ENCODE measurements around the gene VGF. TPM values are rescaled to one million over a fixed set of nuclear protein-coding genes. Genes with fewer than 3 reads are reported as not detected.

The VGF gene
- total and polyA plus RNA-seq, 2 donors (not counting 1 experiment from before 2014, with no cell fraction given): 0.10 to 0.17 TPM

GRCh38 chr7:101164071-101164840 is 1.1 kb downstream of the VGF start:
- Histone ChIP-seq H3K9me3 (ENCODE audit: control extremely low read depth in 1 of 3, control insufficient read depth in 2 of 3, insufficient read depth in 1 of 3, low read length in 2 of 3) (peaks cover 0 to 29% (median 3%) of the 10 kb centered on the region in 3 donors), H3K27ac (ENCODE audit: low read length in 2 of 2) (no peak overlapping the region), H3K79me2 (ENCODE audit: control insufficient read depth, insufficient read depth, low read length) (no peaks in the 10 kb centered on the region), H3K27me3 (replicated peaks in 1 of 4; ENCODE audit: control extremely low read depth in 1 of 4, control insufficient read depth in 3 of 4, insufficient read depth in 4 of 4, low read length in 3 of 4) (peaks cover 0 to 69% (median 46%) of the 10 kb centered on the region in 4 experiments), H2AFZ (ENCODE audit: insufficient read depth, low read depth, low read length, poor library complexity, severe bottlenecking) (peak overlapping the region; percentile 80), H3K4me1 (ENCODE audit: control insufficient read depth in 2 of 2, insufficient read depth in 2 of 2, low read length in 2 of 2) (peaks cover 46 to 56% of the 10 kb centered on the region in 2 donors), H3K9ac (ENCODE audit: low read length) (peak overlapping the region; percentile 67), H3K36me3 (replicated peaks in 1 of 2; ENCODE audit: control extremely low read depth in 1 of 2, control insufficient read depth in 1 of 2, extremely low read depth in 1 of 2, insufficient read depth in 2 of 2, low read length in 1 of 2) (no peaks in the 10 kb centered on the region), H3K4me3 (ENCODE audit: control extremely low read depth in 1 of 5, extremely low read depth in 1 of 5, insufficient read depth in 1 of 5, low read depth in 2 of 5, low read length in 4 of 5) (peak overlapping the region in 3 of 5 experiments; percentile 50 to 64 (median 60)), H3K4me2 (replicated peaks; ENCODE audit: low read depth, low read length, poor library complexity, severe bottlenecking) (peak overlapping the region; percentile 99), H4K20me1 (ENCODE audit: control insufficient read depth, insufficient read depth, low read length, poor library complexity, severe bottlenecking) (peaks cover 26% of the 10 kb centered on the region)
- Mint-ChIP-seq H3K27ac (no peak overlapping the region), H3K4me3 (peak overlapping the region; percentile 82), H3K9me3 (ENCODE audit: insufficient read depth) (no peaks in the 10 kb centered on the region), H3K27me3 (peaks cover 43% of the 10 kb centered on the region), H3K4me1 (peaks cover 34% of the 10 kb centered on the region)
- WGBS (ENCODE audit: insufficient coverage): 4% methylated on average over 73 of the region's 75 CpGs
- ChIA-PET POLR2A (interaction anchor here (0.6 kb wide), 1 partner anchor 202 kb away, joined by 7 read pairs; no protein-coding TSS in a partner anchor), CTCF (interaction anchor here (1.1 to 1.8 kb wide), 2 partner anchors 20 to 23 kb away, joined by 3 to 11 read pairs; no protein-coding TSS in a partner anchor)
- ATAC-seq (ENCODE audit: low read depth) (no peak), DNase-seq (peak; percentile 53)
- intact Hi-C loops (cut with micrococcal nuclease): no loop called here
- TF ChIP-seq EZH2 (IDR thresholded peaks at IDR 0.05; ENCODE audit: borderline replicate concordance, insufficient read depth, low read depth, low read length, poor library complexity, severe bottlenecking): no peak

DNA sequence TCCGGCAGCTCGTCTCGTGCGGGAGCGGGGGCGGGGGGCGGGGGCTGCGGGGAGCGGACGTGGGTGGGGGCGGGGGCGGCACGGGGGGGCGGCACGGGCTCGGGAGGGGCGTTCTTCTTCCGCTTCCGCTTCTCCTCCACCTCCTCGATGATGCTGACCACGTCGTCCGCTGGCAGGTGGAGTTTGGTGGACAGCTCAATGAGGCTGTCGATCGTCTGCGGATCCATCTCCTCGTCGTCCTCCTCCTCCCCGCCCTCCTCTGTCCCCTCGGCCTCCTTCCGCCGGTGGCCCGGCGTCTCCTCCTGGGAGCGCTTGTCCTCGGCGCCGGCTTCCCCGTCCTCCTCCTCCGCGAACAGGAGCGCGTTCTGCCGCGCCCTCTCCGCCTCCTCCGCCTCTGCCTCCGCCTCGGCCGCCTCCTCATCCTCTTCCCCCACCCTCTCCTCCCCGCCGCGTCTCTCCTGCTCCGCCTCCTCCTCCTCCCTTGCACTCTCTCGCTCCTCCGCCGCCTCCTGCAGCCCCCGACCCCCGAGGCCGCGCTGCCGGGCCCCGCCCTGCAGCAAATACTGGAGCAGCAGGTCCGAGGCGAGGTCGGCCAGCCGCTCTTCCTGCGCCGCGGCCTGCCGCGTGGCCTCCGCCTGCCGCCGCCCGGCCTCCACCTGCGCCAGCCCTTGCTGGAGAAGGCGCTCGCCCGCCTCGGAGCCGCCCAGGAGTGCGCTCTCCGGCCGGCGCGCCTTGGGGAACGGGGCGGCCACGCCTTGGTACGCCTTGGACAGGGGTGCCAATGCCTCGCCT is 1.9 kb downstream of the VGF start:
- WGBS (ENCODE audit: insufficient coverage): under 1% methylated on average over 72 of the region's 92 CpGs
- ChIA-PET CTCF (interaction anchor here (2.3 kb wide), 1 partner anchor 20 kb away, joined by 14 read pairs; no protein-coding TSS in a partner anchor), POLR2A (interaction anchor here (0.6 kb wide), 1 partner anchor 203 kb away, joined by 7 read pairs; no protein-coding TSS in a partner anchor)
- peak overlapping the region; percentile 80 for H2AFZ ChIP-seq (ENCODE audit: insufficient read depth, low read depth, low read length, poor library complexity, severe bottlenecking)
- peak overlapping the region; percentile 67 for H3K9ac ChIP-seq (ENCODE audit: low read length)
- Mint-ChIP-seq H3K27ac (no peak overlapping the region), H3K9me3 (ENCODE audit: insufficient read depth) (no peaks in the 10 kb centered on the region), H3K4me3 (peak overlapping the region; percentile 82), H3K4me1 (peaks cover 30% of the 10 kb centered on the region), H3K27me3 (peaks cover 37% of the 10 kb centered on the region)
- H3K79me2 ChIP-seq (ENCODE audit: control insufficient read depth, insufficient read depth, low read length): no peaks in the 10 kb centered on the region
- intact Hi-C loops (cut with micrococcal nuclease): no loop called here
- peaks cover 0 to 3% of the 10 kb centered on the region in 2 experiments for H3K36me3 ChIP-seq (replicated peaks in 1 of 2; ENCODE audit: control extremely low read depth in 1 of 2, control insufficient read depth in 1 of 2, extremely low read depth in 1 of 2, insufficient read depth in 2 of 2, low read length in 1 of 2)
- peak; percentile 58 for DNase-seq
- peak overlapping the region; percentile 30 to 64 (median 50) for H3K4me3 ChIP-seq (ENCODE audit: control extremely low read depth in 1 of 5, extremely low read depth in 1 of 5, insufficient read depth in 1 of 5, low read depth in 2 of 5, low read length in 4 of 5)
- peaks cover 44 to 53% of the 10 kb centered on the region in 2 donors for H3K4me1 ChIP-seq (ENCODE audit: control insufficient read depth in 2 of 2, insufficient read depth in 2 of 2, low read length in 2 of 2)
- no peak overlapping the region for H3K27ac ChIP-seq (ENCODE audit: low read length in 2 of 2)
- peak overlapping the region; percentile 99 for H3K4me2 ChIP-seq (replicated peaks; ENCODE audit: low read depth, low read length, poor library complexity, severe bottlenecking)
- peaks cover 26% of the 10 kb centered on the region for H4K20me1 ChIP-seq (ENCODE audit: control insufficient read depth, insufficient read depth, low read length, poor library complexity, severe bottlenecking)
- peak; percentile 89 for TF ChIP-seq EZH2 (IDR thresholded peaks at IDR 0.05; ENCODE audit: borderline replicate concordance, insufficient read depth, low read depth, low read length, poor library complexity, severe bottlenecking)
- TF ChIP-seq, protein P1, sequence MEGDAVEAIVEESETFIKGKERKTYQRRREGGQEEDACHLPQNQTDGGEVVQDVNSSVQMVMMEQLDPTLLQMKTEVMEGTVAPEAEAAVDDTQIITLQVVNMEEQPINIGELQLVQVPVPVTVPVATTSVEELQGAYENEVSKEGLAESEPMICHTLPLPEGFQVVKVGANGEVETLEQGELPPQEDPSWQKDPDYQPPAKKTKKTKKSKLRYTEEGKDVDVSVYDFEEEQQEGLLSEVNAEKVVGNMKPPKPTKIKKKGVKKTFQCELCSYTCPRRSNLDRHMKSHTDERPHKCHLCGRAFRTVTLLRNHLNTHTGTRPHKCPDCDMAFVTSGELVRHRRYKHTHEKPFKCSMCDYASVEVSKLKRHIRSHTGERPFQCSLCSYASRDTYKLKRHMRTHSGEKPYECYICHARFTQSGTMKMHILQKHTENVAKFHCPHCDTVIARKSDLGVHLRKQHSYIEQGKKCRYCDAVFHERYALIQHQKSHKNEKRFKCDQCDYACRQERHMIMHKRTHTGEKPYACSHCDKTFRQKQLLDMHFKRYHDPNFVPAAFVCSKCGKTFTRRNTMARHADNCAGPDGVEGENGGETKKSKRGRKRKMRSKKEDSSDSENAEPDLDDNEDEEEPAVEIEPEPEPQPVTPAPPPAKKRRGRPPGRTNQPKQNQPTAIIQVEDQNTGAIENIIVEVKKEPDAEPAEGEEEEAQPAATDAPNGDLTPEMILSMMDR (IDR thresholded peaks at IDR 0.05): no peak
- peaks cover 0 to 25% (median 3%) of the 10 kb centered on the region in 3 donors for H3K9me3 ChIP-seq (ENCODE audit: control extremely low read depth in 1 of 3, control insufficient read depth in 2 of 3, insufficient read depth in 1 of 3, low read length in 2 of 3)
- ATAC-seq (ENCODE audit: low read depth): no peak
- peaks cover 0 to 61% (median 38%) of the 10 kb centered on the region in 4 experiments for H3K27me3 ChIP-seq (replicated peaks in 1 of 4; ENCODE audit: control extremely low read depth in 1 of 4, control insufficient read depth in 3 of 4, insufficient read depth in 4 of 4, low read length in 3 of 4)

Measured in B cell (primary cell).